ENCODE results near the gene STK32B. TPM values are rescaled to one million over a fixed set of nuclear protein-coding genes. Genes with fewer than 3 reads are reported as not detected.

Gene STK32B
- total RNA-seq, 2 experiments from 2014 or later, result not detected

GRCh38 chr4:5403746-5404497 is 352.6 kb downstream of the STK32B start:
- DNase-seq, result no peak
- Mint-ChIP-seq H3K9me3 (peaks cover 9% of the 10 kb centered on the region), H3K27me3 (no peaks in the 10 kb centered on the region), H3K27ac (no peak overlapping the region), H3K4me3 (no peak overlapping the region), H3K4me1 (no peaks in the 10 kb centered on the region), H3K36me3 (no peaks in the 10 kb centered on the region)

DNA sequence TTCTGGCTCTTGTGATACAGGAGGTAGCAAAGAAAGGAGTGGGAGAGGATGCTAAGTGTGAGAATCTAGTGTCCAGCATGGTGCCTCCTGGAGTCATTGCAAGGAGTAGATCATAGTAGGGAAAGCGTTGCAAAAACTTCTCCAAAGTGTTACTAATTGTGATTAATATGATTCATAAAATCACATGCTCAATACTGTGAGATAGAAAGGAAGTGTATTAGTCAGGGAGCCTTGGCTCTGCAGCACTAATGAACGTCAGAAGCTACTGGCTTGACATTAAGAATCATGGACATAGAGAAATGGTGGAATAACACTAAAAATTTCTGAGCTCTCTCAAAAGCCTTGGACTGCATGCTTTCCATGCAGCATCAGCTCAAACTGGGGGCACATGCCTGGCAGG is 358.0 kb downstream of the STK32B start:
- Mint-ChIP-seq H3K27me3 (peaks cover 5% of the 10 kb centered on the region), H3K4me1 (no peaks in the 10 kb centered on the region), H3K27ac (no peak overlapping the region), H3K4me3 (no peak overlapping the region), H3K36me3 (no peaks in the 10 kb centered on the region), H3K9me3 (peaks cover 9% of the 10 kb centered on the region)
- no peak for DNase-seq

GRCh38 chr4:5409972-5410618 is 358.8 kb downstream of the STK32B start:
- Mint-ChIP-seq H3K4me3 (no peak overlapping the region), H3K4me1 (no peaks in the 10 kb centered on the region), H3K36me3 (no peaks in the 10 kb centered on the region), H3K27me3 (peaks cover 5% of the 10 kb centered on the region), H3K27ac (no peak overlapping the region), H3K9me3 (peaks cover 9% of the 10 kb centered on the region)
- DNase-seq, result no peak

GRCh38 chr4:5412296-5412695 is 361.0 kb downstream of the STK32B start:
- Mint-ChIP-seq H3K4me1 (no peaks in the 10 kb centered on the region), H3K27ac (no peak overlapping the region), H3K36me3 (no peaks in the 10 kb centered on the region), H3K9me3 (peaks cover 2% of the 10 kb centered on the region), H3K27me3 (peaks cover 5% of the 10 kb centered on the region), H3K4me3 (no peak overlapping the region)
- DNase-seq, result no peak

DNA sequence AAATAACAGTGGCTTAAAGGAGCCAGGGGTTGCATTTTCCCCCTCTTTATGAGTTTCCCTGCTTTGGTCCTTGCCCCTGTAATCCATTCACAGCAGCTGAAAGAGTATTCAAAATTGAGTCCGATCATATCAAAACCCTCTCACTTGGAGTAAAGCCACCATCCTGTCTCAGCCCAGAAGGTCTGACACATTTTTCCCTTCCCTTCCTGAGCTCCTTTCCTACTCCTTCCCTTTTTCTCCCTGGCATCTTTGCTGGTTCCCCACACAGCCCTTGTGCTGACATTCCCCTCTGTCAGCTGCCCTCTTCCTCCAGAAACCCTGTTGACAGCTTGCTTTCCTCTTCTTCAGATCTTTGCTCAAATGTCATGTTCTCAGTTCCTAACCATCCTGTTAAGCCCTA is 361.5 kb downstream of the STK32B start:
- Mint-ChIP-seq H3K36me3 (no peaks in the 10 kb centered on the region), H3K4me1 (no peaks in the 10 kb centered on the region), H3K27ac (no peak overlapping the region), H3K27me3 (peaks cover 5% of the 10 kb centered on the region), H3K4me3 (no peak overlapping the region), H3K9me3 (peaks cover 4% of the 10 kb centered on the region)
- no peak for DNase-seq

GRCh38 chr4:5416637-5417036 is 365.4 kb downstream of the STK32B start:
- no peaks in the 10 kb centered on the region for H3K4me1 Mint-ChIP-seq
- H3K4me3 Mint-ChIP-seq, result no peak overlapping the region
- no peak for DNase-seq
- peaks cover 6% of the 10 kb centered on the region for H3K27me3 Mint-ChIP-seq
- no peaks in the 10 kb centered on the region for H3K36me3 Mint-ChIP-seq
- no peak overlapping the region for H3K27ac Mint-ChIP-seq
- peaks cover 5% of the 10 kb centered on the region for H3K9me3 Mint-ChIP-seq

- no peak for DNase-seq
- Mint-ChIP-seq H3K36me3 (no peaks in the 10 kb centered on the region), H3K4me1 (no peaks in the 10 kb centered on the region), H3K27me3 (peaks cover 4% of the 10 kb centered on the region), H3K4me3 (no peak overlapping the region), H3K27ac (no peak overlapping the region), H3K9me3 (peaks cover 5% of the 10 kb centered on the region)
These were observed 369.0 kb downstream of the STK32B start for GRCh38 chr4:5420266-5420665.

DNA sequence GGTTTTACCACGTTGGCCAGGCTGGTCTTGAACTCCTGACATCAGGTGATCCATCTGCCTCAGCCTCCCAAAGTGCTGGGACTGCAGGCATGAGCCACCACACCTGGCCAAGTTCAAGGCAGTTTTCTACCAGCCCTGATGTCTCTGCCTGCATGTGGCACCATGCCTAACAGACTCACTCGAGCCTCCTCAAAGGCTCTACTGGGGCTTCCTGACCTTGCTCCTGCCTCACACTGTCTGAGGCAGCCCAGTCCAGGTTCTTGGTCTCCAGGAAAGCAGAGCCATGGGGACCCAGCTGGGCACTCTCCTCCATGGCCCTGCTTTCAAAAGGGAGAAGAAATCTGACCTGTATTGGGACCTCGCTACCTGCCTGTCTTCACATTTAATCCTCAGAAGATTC is 370.1 kb downstream of the STK32B start:
- Mint-ChIP-seq H3K4me3 (no peak overlapping the region), H3K27ac (no peak overlapping the region), H3K9me3 (peaks cover 5% of the 10 kb centered on the region), H3K27me3 (peaks cover 4% of the 10 kb centered on the region), H3K4me1 (no peaks in the 10 kb centered on the region), H3K36me3 (no peaks in the 10 kb centered on the region)
- DNase-seq, result no peak

GRCh38 chr4:5422195-5422594 is 370.9 kb downstream of the STK32B start:
- H3K36me3 Mint-ChIP-seq, result no peaks in the 10 kb centered on the region
- H3K27me3 Mint-ChIP-seq, result peaks cover 4% of the 10 kb centered on the region
- DNase-seq, result no peak
- H3K4me3 Mint-ChIP-seq, result no peak overlapping the region
- no peaks in the 10 kb centered on the region for H3K4me1 Mint-ChIP-seq
- peaks cover 4% of the 10 kb centered on the region for H3K9me3 Mint-ChIP-seq
- no peak overlapping the region for H3K27ac Mint-ChIP-seq

GRCh38 chr4:5423670-5424069 is 372.4 kb downstream of the STK32B start:
- Mint-ChIP-seq H3K4me1 (no peaks in the 10 kb centered on the region), H3K4me3 (no peak overlapping the region), H3K27ac (no peak overlapping the region), H3K9me3 (no peaks in the 10 kb centered on the region), H3K27me3 (peaks cover 4% of the 10 kb centered on the region), H3K36me3 (no peaks in the 10 kb centered on the region)
- DNase-seq, result no peak

DNA sequence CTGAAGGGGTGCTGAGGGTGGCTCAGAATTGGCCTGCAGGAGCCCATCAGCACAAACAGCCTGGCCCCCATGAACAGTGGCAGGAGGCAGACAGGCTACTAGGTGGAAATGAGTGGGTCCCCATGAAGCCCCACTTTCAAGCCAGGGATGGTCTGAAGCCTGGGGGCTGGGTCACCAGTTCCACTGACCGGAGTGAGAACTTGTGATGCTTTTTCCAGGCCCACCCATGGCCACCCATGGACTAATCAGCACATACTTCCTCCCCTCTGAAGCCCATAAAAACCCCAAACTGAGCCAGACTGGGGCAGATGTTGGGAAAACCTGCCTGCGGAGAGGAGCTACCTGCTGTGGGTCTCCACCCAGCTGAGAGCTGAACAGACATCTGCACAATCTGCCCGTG is 372.9 kb downstream of the STK32B start:
- Mint-ChIP-seq H3K36me3 (no peaks in the 10 kb centered on the region), H3K27ac (no peak overlapping the region), H3K9me3 (peaks cover 3% of the 10 kb centered on the region), H3K4me1 (no peaks in the 10 kb centered on the region), H3K4me3 (no peak overlapping the region), H3K27me3 (peaks cover 4% of the 10 kb centered on the region)
- DNase-seq, result no peak

- Mint-ChIP-seq H3K27ac (no peak overlapping the region), H3K27me3 (peaks cover 6% of the 10 kb centered on the region), H3K9me3 (peaks cover 6% of the 10 kb centered on the region), H3K4me1 (no peaks in the 10 kb centered on the region), H3K4me3 (no peak overlapping the region), H3K36me3 (no peaks in the 10 kb centered on the region)
- no peak for DNase-seq
These were observed 373.6 kb downstream of the STK32B start for GRCh38 chr4:5424901-5425300.

- Mint-ChIP-seq H3K27ac (no peak overlapping the region), H3K4me1 (no peaks in the 10 kb centered on the region), H3K36me3 (no peaks in the 10 kb centered on the region), H3K9me3 (peaks cover 15% of the 10 kb centered on the region), H3K27me3 (peaks cover 11% of the 10 kb centered on the region), H3K4me3 (no peak overlapping the region)
- DNase-seq, result no peak
These were observed 378.5 kb downstream of the STK32B start for GRCh38 chr4:5429747-5430146.

DNA sequence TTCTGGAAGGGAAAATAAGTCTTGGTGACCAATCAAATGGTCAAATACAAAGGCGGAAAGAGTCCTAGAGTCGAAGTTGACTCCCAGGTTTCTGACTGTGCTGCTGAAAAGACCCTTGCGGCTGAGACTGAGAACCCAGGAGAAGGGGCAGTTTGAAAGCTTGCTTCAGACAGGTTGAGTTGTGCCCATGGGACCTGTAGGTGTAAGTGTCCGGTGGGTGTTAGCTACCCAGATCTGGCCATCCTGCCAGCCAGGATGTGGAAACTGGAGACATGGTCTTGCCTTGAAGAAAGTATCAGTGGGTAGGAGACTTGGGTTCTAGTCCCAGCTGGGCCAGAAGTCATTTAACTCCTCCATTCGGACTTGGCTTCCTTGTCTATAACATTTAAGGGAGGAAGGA is 381.9 kb downstream of the STK32B start:
- Mint-ChIP-seq H3K4me1 (no peaks in the 10 kb centered on the region), H3K9me3 (peaks cover 17% of the 10 kb centered on the region), H3K36me3 (no peaks in the 10 kb centered on the region), H3K27me3 (peaks cover 11% of the 10 kb centered on the region), H3K4me3 (no peak overlapping the region), H3K27ac (no peak overlapping the region)
- no peak for DNase-seq

DNA sequence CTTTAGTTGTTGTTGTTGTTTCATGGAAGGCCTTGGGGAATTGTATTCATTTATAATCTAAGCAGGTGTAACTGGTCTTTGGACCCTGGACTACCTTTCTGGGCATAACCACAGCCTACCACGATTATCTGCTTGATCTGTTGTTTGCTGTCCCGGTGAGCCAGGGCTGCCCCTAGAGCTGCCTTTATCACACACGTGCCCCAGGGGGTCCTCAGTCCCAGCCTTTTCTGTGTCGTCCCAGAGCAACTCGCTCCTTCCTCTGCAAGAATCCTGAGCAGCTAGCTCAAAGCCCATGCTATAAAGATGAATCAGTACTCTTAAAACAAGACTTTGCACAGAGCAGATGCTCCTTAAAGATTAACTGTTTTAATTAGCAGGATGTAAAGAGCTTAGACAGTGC is 383.9 kb downstream of the STK32B start:
- Mint-ChIP-seq H3K36me3 (no peaks in the 10 kb centered on the region), H3K27me3 (peaks cover 6% of the 10 kb centered on the region), H3K27ac (no peak overlapping the region), H3K9me3 (peaks cover 10% of the 10 kb centered on the region), H3K4me1 (no peaks in the 10 kb centered on the region), H3K4me3 (no peak overlapping the region)
- no peak for DNase-seq

- no peak overlapping the region for H3K27ac Mint-ChIP-seq
- H3K4me3 Mint-ChIP-seq, result no peak overlapping the region
- DNase-seq, result no peak
- peaks cover 9% of the 10 kb centered on the region for H3K9me3 Mint-ChIP-seq
- H3K4me1 Mint-ChIP-seq, result no peaks in the 10 kb centered on the region
- peaks cover 6% of the 10 kb centered on the region for H3K27me3 Mint-ChIP-seq
- H3K36me3 Mint-ChIP-seq, result no peaks in the 10 kb centered on the region
These were observed 384.5 kb downstream of the STK32B start for GRCh38 chr4:5435823-5436222.

All from activated naive CD8-positive, alpha-beta T cell treated with anti-CD3 and anti-CD28 coated beads for 36 hours (primary cell).